ENCODE results near the gene EYA2.
A peak's percentile ranks its signal among the peaks of the same experiment; 100 is the strongest.
"Not testable (repeated sequence)": the region's sequence is repeated elsewhere in the genome, so short reads cannot be mapped to it uniquely, and the experiment has no call there.

EYA2 gene

GRCh38 chr20:47174456-47175243 is 280.0 kb downstream of the EYA2 start:
- Histone ChIP-seq H3K9me3 (ENCODE audit: control extremely low read depth in 1 of 5, control insufficient read depth in 4 of 5, insufficient read depth in 2 of 5, low read depth in 1 of 5, low read length in 4 of 5) (no peaks in the 10 kb centered on the region), H3K4me1 (ENCODE audit: control extremely low read depth in 1 of 4, control insufficient read depth in 4 of 4, insufficient read depth in 4 of 4, low read length in 3 of 4) (no peaks in the 10 kb centered on the region), H3K4me3 (ENCODE audit: control insufficient read depth in 1 of 7, extremely low read depth in 1 of 7, insufficient read depth in 4 of 7, low read depth in 2 of 7, low read length in 6 of 7) (no peak overlapping the region), H3K36me3 (ENCODE audit: control insufficient read depth in 4 of 4, insufficient read depth in 4 of 4, low read length in 3 of 4) (no peaks in the 10 kb centered on the region), H3K27me3 (replicated peaks in 2 of 5; ENCODE audit: control insufficient read depth in 4 of 5, insufficient read depth in 5 of 5, low read length in 4 of 5) (peaks cover 0 to 18% (median 3%) of the 10 kb centered on the region in 5 experiments), H3K27ac (ENCODE audit: insufficient read depth in 1 of 2, low read depth in 1 of 2, low read length in 2 of 2, poor library complexity in 1 of 2, severe bottlenecking in 2 of 2) (no peak overlapping the region)
- ChIA-PET POLR2A (interaction anchor here (0.6 kb wide), 1 partner anchor 206 kb away, joined by 3 read pairs; no protein-coding TSS in a partner anchor), CTCF (no interaction called here)
- no peak for DNase-seq
- 91% methylated on average over 20 of the region's 21 CpGs for WGBS (ENCODE audit: insufficient coverage)

DNA sequence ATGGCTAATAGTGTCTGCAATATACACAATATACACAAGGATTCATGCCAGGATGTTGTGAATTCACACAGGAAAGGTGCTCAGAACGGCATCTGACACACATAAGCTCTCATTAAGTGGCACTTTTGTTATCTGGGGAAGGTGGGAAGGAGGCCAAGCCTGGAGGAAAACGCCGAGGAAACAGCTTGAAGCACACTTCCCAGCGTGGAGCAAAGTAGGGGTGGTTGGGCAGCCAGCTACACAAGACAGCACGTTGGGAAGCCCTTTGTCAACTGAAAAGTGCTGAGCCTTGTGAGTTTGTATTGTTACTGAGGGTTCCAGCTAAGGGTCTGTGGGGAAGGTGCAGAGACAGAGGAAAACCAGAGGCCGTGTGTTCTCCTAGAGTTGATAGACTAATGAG is 280.9 kb downstream of the EYA2 start:
- ChIA-PET CTCF (interaction anchor here (1.2 kb wide), 1 partner anchor 13 kb away, joined by 3 read pairs; no protein-coding TSS in a partner anchor), POLR2A (no interaction called here)
- no peak overlapping the region for H3K27ac ChIP-seq (ENCODE audit: insufficient read depth in 1 of 2, low read depth in 1 of 2, low read length in 2 of 2, poor library complexity in 1 of 2, severe bottlenecking in 2 of 2)
- no peak overlapping the region for H3K4me3 ChIP-seq (ENCODE audit: control insufficient read depth in 1 of 7, extremely low read depth in 1 of 7, insufficient read depth in 4 of 7, low read depth in 2 of 7, low read length in 6 of 7)
- no peaks in the 10 kb centered on the region for H3K4me1 ChIP-seq (ENCODE audit: control extremely low read depth in 1 of 4, control insufficient read depth in 4 of 4, insufficient read depth in 4 of 4, low read length in 3 of 4)
- WGBS (ENCODE audit: insufficient coverage): 34% methylated on average over 4 of the region's 6 CpGs
- H3K36me3 ChIP-seq (ENCODE audit: control insufficient read depth in 4 of 4, insufficient read depth in 4 of 4, low read length in 3 of 4): no peaks in the 10 kb centered on the region
- H3K9me3 ChIP-seq (ENCODE audit: control extremely low read depth in 1 of 5, control insufficient read depth in 4 of 5, insufficient read depth in 2 of 5, low read depth in 1 of 5, low read length in 4 of 5): no peaks in the 10 kb centered on the region
- H3K27me3 ChIP-seq (replicated peaks in 2 of 5; ENCODE audit: control insufficient read depth in 4 of 5, insufficient read depth in 5 of 5, low read length in 4 of 5): peaks cover 0 to 18% (median 3%) of the 10 kb centered on the region in 5 experiments
- DNase-seq: no peak

- WGBS (ENCODE audit: insufficient coverage): 90% methylated on average over 2 of the region's 5 CpGs
- H3K36me3 ChIP-seq (ENCODE audit: control insufficient read depth in 4 of 4, insufficient read depth in 4 of 4, low read length in 3 of 4); H3K4me1 ChIP-seq (ENCODE audit: control extremely low read depth in 1 of 4, control insufficient read depth in 4 of 4, insufficient read depth in 4 of 4, low read length in 3 of 4); DNase-seq; H3K4me3 ChIP-seq (ENCODE audit: control insufficient read depth in 1 of 7, extremely low read depth in 1 of 7, insufficient read depth in 4 of 7, low read depth in 2 of 7, low read length in 6 of 7); H3K9me3 ChIP-seq (ENCODE audit: control extremely low read depth in 1 of 5, control insufficient read depth in 4 of 5, insufficient read depth in 2 of 5, low read depth in 1 of 5, low read length in 4 of 5); H3K27ac ChIP-seq (ENCODE audit: insufficient read depth in 1 of 2, low read depth in 1 of 2, low read length in 2 of 2, poor library complexity in 1 of 2, severe bottlenecking in 2 of 2); POLR2A ChIA-PET: not testable (repeated sequence)
- peaks cover 0 to 14% (median 0%) of the 10 kb centered on the region in 5 experiments for H3K27me3 ChIP-seq (replicated peaks in 2 of 5; ENCODE audit: control insufficient read depth in 4 of 5, insufficient read depth in 5 of 5, low read length in 4 of 5)
- CTCF ChIA-PET: interaction anchor here (0.7 to 1.2 kb wide), 2 partner anchors 14 to 277 kb away, joined by 3 read pairs; no protein-coding TSS in a partner anchor
Observed at GRCh38 chr20:47176217-47176616, 281.6 kb downstream of the EYA2 start.

DNA sequence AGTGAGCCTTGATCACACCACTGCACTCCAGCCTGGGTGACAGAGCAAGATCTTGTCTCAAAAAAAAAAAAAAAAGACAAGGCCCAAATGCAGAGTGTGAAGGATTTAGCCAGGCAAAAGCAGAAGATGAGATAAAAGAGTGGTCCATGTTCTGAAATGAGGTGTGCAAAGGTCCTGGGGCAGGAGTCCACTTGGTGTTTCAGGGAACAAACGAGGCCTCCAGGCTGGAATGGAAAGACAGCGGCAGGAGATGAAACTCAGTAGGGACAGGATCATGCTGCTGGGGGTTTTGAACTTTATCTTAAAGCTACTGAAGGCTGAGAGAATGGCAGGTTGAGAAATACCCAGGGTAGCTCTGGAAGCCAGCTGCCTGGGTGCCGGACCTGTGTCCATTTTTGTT is 283.6 kb downstream of the EYA2 start:
- POLR2A ChIA-PET: no interaction called here
- CTCF ChIA-PET: no interaction called here

DNA sequence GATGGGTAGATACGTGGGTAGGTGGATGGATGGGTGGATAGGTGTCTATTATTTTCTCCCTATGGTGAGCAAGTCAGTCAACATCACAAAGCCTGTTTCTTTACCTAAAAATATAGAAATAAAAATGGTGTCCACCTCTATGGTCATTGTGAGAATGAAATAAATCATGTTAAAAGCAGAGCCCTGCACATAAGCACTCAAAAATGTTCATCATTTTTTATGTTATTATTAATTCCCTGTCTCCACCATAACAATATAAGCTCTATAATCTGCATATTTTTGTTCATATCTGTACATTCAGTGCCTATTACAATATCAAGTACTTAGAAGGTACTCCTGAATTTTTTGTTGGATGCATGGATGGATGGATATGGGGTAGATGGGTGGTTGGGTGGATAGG is 284.2 kb downstream of the EYA2 start:
- H3K36me3 ChIP-seq (ENCODE audit: control insufficient read depth in 4 of 4, insufficient read depth in 4 of 4, low read length in 3 of 4): no peaks in the 10 kb centered on the region
- H3K27ac ChIP-seq (ENCODE audit: insufficient read depth in 1 of 2, low read depth in 1 of 2, low read length in 2 of 2, poor library complexity in 1 of 2, severe bottlenecking in 2 of 2): no peak overlapping the region
- CTCF ChIA-PET: no interaction called here
- WGBS (ENCODE audit: insufficient coverage): no CpG with 5 or more reads among the region's 1 CpG
- peaks cover 0 to 6% (median 4%) of the 10 kb centered on the region in 5 experiments for H3K27me3 ChIP-seq (replicated peaks in 2 of 5; ENCODE audit: control insufficient read depth in 4 of 5, insufficient read depth in 5 of 5, low read length in 4 of 5)
- no peaks in the 10 kb centered on the region for H3K4me1 ChIP-seq (ENCODE audit: control extremely low read depth in 1 of 4, control insufficient read depth in 4 of 4, insufficient read depth in 4 of 4, low read length in 3 of 4)
- no peak overlapping the region for H3K4me3 ChIP-seq (ENCODE audit: control insufficient read depth in 1 of 7, extremely low read depth in 1 of 7, insufficient read depth in 4 of 7, low read depth in 2 of 7, low read length in 6 of 7)
- POLR2A ChIA-PET: no interaction called here
- no peak for DNase-seq
- H3K9me3 ChIP-seq (ENCODE audit: control extremely low read depth in 1 of 5, control insufficient read depth in 4 of 5, insufficient read depth in 2 of 5, low read depth in 1 of 5, low read length in 4 of 5): no peaks in the 10 kb centered on the region

More for the DNA sequence above, 283.6 kb downstream of the EYA2 start:
- Histone ChIP-seq H3K4me1 (ENCODE audit: control extremely low read depth in 1 of 4, control insufficient read depth in 4 of 4, insufficient read depth in 4 of 4, low read length in 3 of 4) (no peaks in the 10 kb centered on the region), H3K36me3 (ENCODE audit: control insufficient read depth in 4 of 4, insufficient read depth in 4 of 4, low read length in 3 of 4) (no peaks in the 10 kb centered on the region), H3K27me3 (replicated peaks in 2 of 5; ENCODE audit: control insufficient read depth in 4 of 5, insufficient read depth in 5 of 5, low read length in 4 of 5) (peaks cover 0 to 5% (median 3%) of the 10 kb centered on the region in 5 experiments), H3K9me3 (ENCODE audit: control extremely low read depth in 1 of 5, control insufficient read depth in 4 of 5, insufficient read depth in 2 of 5, low read depth in 1 of 5, low read length in 4 of 5) (no peaks in the 10 kb centered on the region), H3K4me3 (ENCODE audit: control insufficient read depth in 1 of 7, extremely low read depth in 1 of 7, insufficient read depth in 4 of 7, low read depth in 2 of 7, low read length in 6 of 7) (no peak overlapping the region), H3K27ac (ENCODE audit: insufficient read depth in 1 of 2, low read depth in 1 of 2, low read length in 2 of 2, poor library complexity in 1 of 2, severe bottlenecking in 2 of 2) (no peak overlapping the region)
- no peak for DNase-seq
- 70% methylated on average over 2 of the region's 3 CpGs for WGBS (ENCODE audit: insufficient coverage)

DNA sequence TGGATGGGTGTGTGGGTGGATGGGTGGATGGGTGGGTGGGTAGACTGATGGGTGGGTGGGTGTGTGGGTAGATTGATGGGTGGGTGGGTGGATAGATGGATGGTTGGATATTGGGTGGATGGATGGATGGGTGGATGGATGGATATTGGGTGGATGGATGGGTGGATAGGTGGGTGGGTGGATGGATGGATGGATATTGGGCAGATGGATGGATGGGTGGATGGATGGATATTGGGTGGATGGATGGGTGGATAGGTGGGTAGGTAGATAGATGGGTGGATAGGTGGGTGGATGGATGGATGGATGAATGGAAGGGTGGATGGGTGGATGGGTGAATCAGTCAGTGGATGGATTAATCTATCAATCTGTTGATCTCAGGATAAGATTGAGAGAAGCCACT is 284.6 kb downstream of the EYA2 start:
- Histone ChIP-seq H3K27ac (ENCODE audit: insufficient read depth in 1 of 2, low read depth in 1 of 2, low read length in 2 of 2, poor library complexity in 1 of 2, severe bottlenecking in 2 of 2) (no peak overlapping the region), H3K4me3 (ENCODE audit: control insufficient read depth in 1 of 7, extremely low read depth in 1 of 7, insufficient read depth in 4 of 7, low read depth in 2 of 7, low read length in 6 of 7) (no peak overlapping the region), H3K9me3 (ENCODE audit: control extremely low read depth in 1 of 5, control insufficient read depth in 4 of 5, insufficient read depth in 2 of 5, low read depth in 1 of 5, low read length in 4 of 5) (no peaks in the 10 kb centered on the region), H3K4me1 (ENCODE audit: control extremely low read depth in 1 of 4, control insufficient read depth in 4 of 4, insufficient read depth in 4 of 4, low read length in 3 of 4) (no peaks in the 10 kb centered on the region), H3K36me3 (ENCODE audit: control insufficient read depth in 4 of 4, insufficient read depth in 4 of 4, low read length in 3 of 4) (no peaks in the 10 kb centered on the region), H3K27me3 (replicated peaks in 2 of 5; ENCODE audit: control insufficient read depth in 4 of 5, insufficient read depth in 5 of 5, low read length in 4 of 5) (peaks cover 0 to 6% (median 4%) of the 10 kb centered on the region in 5 experiments)
- ChIA-PET CTCF (interaction anchor here (1.6 kb wide), 1 partner anchor 17 kb away, joined by 3 read pairs; no protein-coding TSS in a partner anchor), POLR2A (no interaction called here)
- no peak for DNase-seq

DNA sequence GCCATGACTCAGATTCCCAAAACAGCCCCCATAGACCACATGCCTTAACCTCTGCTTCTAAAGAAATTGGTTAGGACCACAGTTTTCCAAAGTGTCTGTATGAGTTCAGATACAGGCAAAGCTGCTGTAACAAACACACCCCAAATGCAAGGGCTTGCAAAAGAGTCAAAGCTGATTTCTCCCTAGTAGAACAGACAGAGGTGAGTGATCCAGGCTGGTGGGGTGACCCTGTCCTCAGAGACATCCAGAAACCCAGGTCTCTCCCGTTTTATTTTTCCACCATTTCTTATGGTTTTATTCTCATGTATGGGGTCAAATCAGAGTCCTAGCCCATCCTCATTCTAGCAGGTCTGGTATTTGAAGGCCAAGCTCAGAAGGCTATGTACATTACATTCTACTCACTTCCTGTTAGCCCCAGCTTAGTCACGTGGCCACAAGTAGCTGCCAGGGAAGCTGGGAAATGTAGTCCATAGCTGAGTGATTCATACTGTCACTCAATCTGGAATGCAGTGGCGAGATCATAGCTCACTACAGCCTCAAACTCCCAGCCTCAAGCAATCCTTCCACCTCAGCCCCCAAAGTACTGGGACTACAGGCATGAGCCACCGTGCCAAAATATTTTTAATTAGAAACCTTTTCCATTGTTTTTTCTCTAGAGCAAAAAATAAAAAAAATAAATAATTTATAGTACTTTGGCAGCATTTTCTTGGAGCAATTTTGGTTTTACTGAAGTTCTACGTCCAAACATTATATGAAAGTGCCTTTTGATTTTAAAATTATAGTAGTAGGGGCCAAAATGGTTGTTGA is 286.6 kb downstream of the EYA2 start:
- ChIA-PET POLR2A (no interaction called here), CTCF (interaction anchor here (0.9 to 1.6 kb wide), 2 partner anchors 15 kb away, joined by 3 read pairs; no protein-coding TSS in a partner anchor)
- 79% methylated on average over 3 of the region's 5 CpGs for WGBS (ENCODE audit: insufficient coverage)

More for the DNA sequence above, 286.6 kb downstream of the EYA2 start:
- no peaks in the 10 kb centered on the region for H3K9me3 ChIP-seq (ENCODE audit: control extremely low read depth in 1 of 5, control insufficient read depth in 4 of 5, insufficient read depth in 2 of 5, low read depth in 1 of 5, low read length in 4 of 5)
- DNase-seq: peak in 1 of 3 donors; percentile 22
- no peaks in the 10 kb centered on the region for H3K36me3 ChIP-seq (ENCODE audit: control insufficient read depth in 4 of 4, insufficient read depth in 4 of 4, low read length in 3 of 4)
- H3K27me3 ChIP-seq (replicated peaks in 2 of 5; ENCODE audit: control insufficient read depth in 4 of 5, insufficient read depth in 5 of 5, low read length in 4 of 5): peaks cover 0 to 4% (median 0%) of the 10 kb centered on the region in 5 experiments
- H3K4me1 ChIP-seq (ENCODE audit: control extremely low read depth in 1 of 4, control insufficient read depth in 4 of 4, insufficient read depth in 4 of 4, low read length in 3 of 4): no peaks in the 10 kb centered on the region
- H3K4me3 ChIP-seq (ENCODE audit: control insufficient read depth in 1 of 7, extremely low read depth in 1 of 7, insufficient read depth in 4 of 7, low read depth in 2 of 7, low read length in 6 of 7): no peak overlapping the region
- H3K27ac ChIP-seq (ENCODE audit: insufficient read depth in 1 of 2, low read depth in 1 of 2, low read length in 2 of 2, poor library complexity in 1 of 2, severe bottlenecking in 2 of 2): no peak overlapping the region

Data from common myeloid progenitor, CD34-positive (primary cell).